ENCODE measurements around the gene GLDN. TPM values are rescaled to one million over a fixed set of nuclear protein-coding genes. Genes with fewer than 3 reads are reported as not detected.

The GLDN gene
- total RNA-seq, 1 experiment from 2014 or later = 0.77 TPM

DNA sequence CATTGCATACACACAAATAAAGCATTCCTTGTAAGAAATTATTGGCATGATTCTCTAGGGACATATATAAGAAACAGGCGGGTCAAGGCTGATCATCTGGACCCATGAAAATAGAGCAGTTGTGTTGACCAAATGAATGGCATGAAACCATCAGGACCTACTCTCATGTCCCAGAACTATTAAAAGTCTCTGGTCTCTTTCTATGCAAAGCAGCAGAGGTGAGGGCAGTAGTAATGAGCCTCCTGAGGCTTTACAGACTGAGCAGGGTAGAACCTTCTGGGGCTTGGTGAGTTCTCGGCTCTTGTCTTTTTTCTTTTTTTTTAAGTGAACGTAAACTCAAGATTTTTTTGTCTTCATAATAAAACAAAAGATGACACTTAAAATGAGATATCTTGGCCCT lies 9.3 kb downstream of the GLDN start:
- H3K27me3 Mint-ChIP-seq (ENCODE audit: low read depth) = no peaks in the 10 kb centered on the region; the same call in 1 of the 2 replicates
- ATAC-seq = no peak
- no peak for TF ChIP-seq MXD4 (CRISPR knock-in tag; IDR thresholded peaks at IDR 0.05; ENCODE audit: borderline replicate concordance)
- TF ChIP-seq ERG (CRISPR knock-in tag; IDR thresholded peaks at IDR 0.05) = no peak
- TF ChIP-seq, protein P1, sequence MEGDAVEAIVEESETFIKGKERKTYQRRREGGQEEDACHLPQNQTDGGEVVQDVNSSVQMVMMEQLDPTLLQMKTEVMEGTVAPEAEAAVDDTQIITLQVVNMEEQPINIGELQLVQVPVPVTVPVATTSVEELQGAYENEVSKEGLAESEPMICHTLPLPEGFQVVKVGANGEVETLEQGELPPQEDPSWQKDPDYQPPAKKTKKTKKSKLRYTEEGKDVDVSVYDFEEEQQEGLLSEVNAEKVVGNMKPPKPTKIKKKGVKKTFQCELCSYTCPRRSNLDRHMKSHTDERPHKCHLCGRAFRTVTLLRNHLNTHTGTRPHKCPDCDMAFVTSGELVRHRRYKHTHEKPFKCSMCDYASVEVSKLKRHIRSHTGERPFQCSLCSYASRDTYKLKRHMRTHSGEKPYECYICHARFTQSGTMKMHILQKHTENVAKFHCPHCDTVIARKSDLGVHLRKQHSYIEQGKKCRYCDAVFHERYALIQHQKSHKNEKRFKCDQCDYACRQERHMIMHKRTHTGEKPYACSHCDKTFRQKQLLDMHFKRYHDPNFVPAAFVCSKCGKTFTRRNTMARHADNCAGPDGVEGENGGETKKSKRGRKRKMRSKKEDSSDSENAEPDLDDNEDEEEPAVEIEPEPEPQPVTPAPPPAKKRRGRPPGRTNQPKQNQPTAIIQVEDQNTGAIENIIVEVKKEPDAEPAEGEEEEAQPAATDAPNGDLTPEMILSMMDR (IDR thresholded peaks at IDR 0.05) = no peak
- no peak for TF ChIP-seq IRF2 (CRISPR knock-in tag; IDR thresholded peaks at IDR 0.05; ENCODE audit: borderline replicate concordance, low read depth)
- no peak for TF ChIP-seq CDX4 (CRISPR knock-in tag; IDR thresholded peaks at IDR 0.05; ENCODE audit: borderline replicate concordance)
- no peak overlapping the region for H3K4me3 Mint-ChIP-seq
- ChIA-PET CTCF (interaction anchor here (1.7 kb wide), 1 partner anchor 51 kb away, joined by 6 read pairs; no protein-coding TSS in a partner anchor), POLR2A (no interaction called here)
- 0 out of 2 replicates have a peak, but pooled peaks cover 2% of the 10 kb centered on the region for H3K4me1 Mint-ChIP-seq
- no peaks in the 10 kb centered on the region for H3K36me3 Mint-ChIP-seq
- DNase-seq (ENCODE audit: low spot score) = no peak
- H3K27ac Mint-ChIP-seq = no peak overlapping the region
- H3K9me3 Mint-ChIP-seq = no peaks in the 10 kb centered on the region

GRCh38 chr15:51353976-51354375 lies 12.5 kb downstream of the GLDN start:
- ATAC-seq = no peak
- Mint-ChIP-seq H3K9me3 (no peaks in the 10 kb centered on the region), H3K36me3 (no peaks in the 10 kb centered on the region), H3K27me3 (ENCODE audit: low read depth) (no peaks in the 10 kb centered on the region; the same call in 1 of the 2 replicates), H3K4me3 (no peak overlapping the region), H3K4me1 (peaks cover 4% of the 10 kb centered on the region; the same call in 1 of the 2 replicates), H3K27ac (no peak overlapping the region)
- ChIA-PET POLR2A (no interaction called here), CTCF (interaction anchor here (1.8 kb wide), 1 partner anchor 72 kb away, joined by 5 read pairs; no protein-coding TSS in a partner anchor)
- no peak for DNase-seq (ENCODE audit: low spot score)
- TF ChIP-seq MAX (CRISPR knock-in tag; IDR thresholded peaks at IDR 0.05) = no peak
- TF ChIP-seq, protein P2, sequence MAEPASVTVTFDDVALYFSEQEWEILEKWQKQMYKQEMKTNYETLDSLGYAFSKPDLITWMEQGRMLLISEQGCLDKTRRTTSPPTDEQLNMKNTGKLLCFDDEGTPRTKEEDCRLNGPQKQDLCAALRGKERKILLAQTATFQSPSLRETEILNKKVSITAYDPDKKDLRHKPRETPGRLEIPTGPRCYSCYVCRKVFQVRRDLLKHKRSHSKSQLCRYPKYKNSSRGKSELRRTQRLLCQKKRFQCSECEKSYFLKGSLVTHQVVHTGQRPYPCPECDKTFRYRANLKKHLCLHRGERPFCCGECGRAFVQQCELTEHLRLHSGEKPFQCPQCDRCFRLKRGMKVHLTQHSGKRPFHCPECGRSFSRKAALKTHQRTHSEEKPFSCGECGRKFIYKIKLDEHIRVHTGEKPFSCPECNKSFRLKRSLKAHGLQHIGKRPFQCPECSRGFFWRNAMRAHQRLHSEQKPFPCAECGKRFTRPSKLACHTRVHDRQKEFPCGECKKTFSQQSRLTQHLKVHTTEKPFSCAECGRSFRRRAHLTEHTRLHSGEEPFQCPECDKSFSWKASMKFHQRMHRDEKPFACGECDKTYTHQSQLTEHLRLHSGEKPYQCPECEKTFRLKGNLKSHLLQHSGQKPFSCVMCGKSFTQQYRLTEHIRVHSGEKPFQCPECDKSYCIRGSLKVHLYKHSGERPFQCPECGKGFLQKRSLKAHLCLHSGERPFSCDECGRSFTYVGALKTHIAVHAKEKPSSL (CRISPR knock-in tag; conservative IDR thresholded peaks at IDR 0.05) = no peak
- TF ChIP-seq ERG (CRISPR knock-in tag; IDR thresholded peaks at IDR 0.05) = no peak

GRCh38 chr15:51355096-51355495 lies 13.6 kb downstream of the GLDN start:
- ChIA-PET CTCF (no interaction called here), POLR2A (no interaction called here)
- DNase-seq (ENCODE audit: low spot score) (no peak), ATAC-seq (no peak)
- no peaks in the 10 kb centered on the region; the same call in 1 of the 2 replicates for H3K27me3 Mint-ChIP-seq (ENCODE audit: low read depth)
- no peaks in the 10 kb centered on the region for H3K9me3 Mint-ChIP-seq
- no peak overlapping the region for H3K27ac Mint-ChIP-seq
- no peak overlapping the region for H3K4me3 Mint-ChIP-seq
- H3K36me3 Mint-ChIP-seq = no peaks in the 10 kb centered on the region
- H3K4me1 Mint-ChIP-seq = peaks cover 4% of the 10 kb centered on the region; the same call in 1 of the 2 replicates
- TF ChIP-seq NFE2L1 (CRISPR knock-in tag; IDR thresholded peaks at IDR 0.05) (no peak), RORB (CRISPR knock-in tag; IDR thresholded peaks at IDR 0.05) (no peak), ZNF219 (CRISPR knock-in tag; IDR thresholded peaks at IDR 0.05; ENCODE audit: borderline replicate concordance) (no peak), RELA (CRISPR knock-in tag; IDR thresholded peaks at IDR 0.05; ENCODE audit: borderline replicate concordance) (no peak), SMAD3 (CRISPR knock-in tag; IDR thresholded peaks at IDR 0.05; ENCODE audit: borderline replicate concordance) (no peak)
- TF ChIP-seq, protein P3, sequence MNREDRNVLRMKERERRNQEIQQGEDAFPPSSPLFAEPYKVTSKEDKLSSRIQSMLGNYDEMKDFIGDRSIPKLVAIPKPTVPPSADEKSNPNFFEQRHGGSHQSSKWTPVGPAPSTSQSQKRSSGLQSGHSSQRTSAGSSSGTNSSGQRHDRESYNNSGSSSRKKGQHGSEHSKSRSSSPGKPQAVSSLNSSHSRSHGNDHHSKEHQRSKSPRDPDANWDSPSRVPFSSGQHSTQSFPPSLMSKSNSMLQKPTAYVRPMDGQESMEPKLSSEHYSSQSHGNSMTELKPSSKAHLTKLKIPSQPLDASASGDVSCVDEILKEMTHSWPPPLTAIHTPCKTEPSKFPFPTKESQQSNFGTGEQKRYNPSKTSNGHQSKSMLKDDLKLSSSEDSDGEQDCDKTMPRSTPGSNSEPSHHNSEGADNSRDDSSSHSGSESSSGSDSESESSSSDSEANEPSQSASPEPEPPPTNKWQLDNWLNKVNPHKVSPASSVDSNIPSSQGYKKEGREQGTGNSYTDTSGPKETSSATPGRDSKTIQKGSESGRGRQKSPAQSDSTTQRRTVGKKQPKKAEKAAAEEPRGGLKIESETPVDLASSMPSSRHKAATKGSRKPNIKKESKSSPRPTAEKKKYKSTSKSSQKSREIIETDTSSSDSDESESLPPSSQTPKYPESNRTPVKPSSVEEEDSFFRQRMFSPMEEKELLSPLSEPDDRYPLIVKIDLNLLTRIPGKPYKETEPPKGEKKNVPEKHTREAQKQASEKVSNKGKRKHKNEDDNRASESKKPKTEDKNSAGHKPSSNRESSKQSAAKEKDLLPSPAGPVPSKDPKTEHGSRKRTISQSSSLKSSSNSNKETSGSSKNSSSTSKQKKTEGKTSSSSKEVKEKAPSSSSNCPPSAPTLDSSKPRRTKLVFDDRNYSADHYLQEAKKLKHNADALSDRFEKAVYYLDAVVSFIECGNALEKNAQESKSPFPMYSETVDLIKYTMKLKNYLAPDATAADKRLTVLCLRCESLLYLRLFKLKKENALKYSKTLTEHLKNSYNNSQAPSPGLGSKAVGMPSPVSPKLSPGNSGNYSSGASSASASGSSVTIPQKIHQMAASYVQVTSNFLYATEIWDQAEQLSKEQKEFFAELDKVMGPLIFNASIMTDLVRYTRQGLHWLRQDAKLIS (CRISPR knock-in tag; IDR thresholded peaks at IDR 0.05; ENCODE audit: borderline replicate concordance) = no peak

All from WTC11 (cell line).